Spleen (tissue), 11 donors: Measurements from ENCODE around the gene LDB2. TPM values are rescaled to one million over a fixed set of nuclear protein-coding genes. Genes with fewer than 3 reads are reported as not detected.
A peak's percentile ranks its signal among the peaks of the same experiment; 100 is the strongest.
"Not testable (repeated sequence)": the region's sequence is repeated elsewhere in the genome, so short reads cannot be mapped to it uniquely, and the experiment has no call there.

Experiments
- DNase-seq: peaks from one replicate; pipeline ENCODE4 v3.0.0-alpha.2; 2020
- H3K27ac ChIP-seq, 8 donors: fragments of 200-600 bp; sonication (generic) in 7 of 8; 1 replicate in 4 of 8; 2 replicates in 4 of 8; pipeline versions ENCODE4 v1.5.0 to v1.8.0; 2016 to 2021; ENCODE audit warnings: inconsistent platforms in 4 of 8, mild to moderate bottlenecking in 4 of 8, moderate library complexity in 1 of 8
- H3K27me3 ChIP-seq, 7 donors: fragments of 200-600 bp; sonication (generic) in 6 of 7; replicated peaks in 1 of 7; 1 replicate in 4 of 7; 2 replicates in 3 of 7; pipeline versions ENCODE4 v1.5.0 to v1.8.0; 2016 to 2021; ENCODE audit warnings: inconsistent platforms in 3 of 7, mild to moderate bottlenecking in 1 of 7
- H3K36me3 ChIP-seq, 6 donors: fragments of 200-600 bp; sonication (generic) in 5 of 6; 1 replicate in 4 of 6; 2 replicates in 2 of 6; pipeline versions ENCODE4 v1.5.0 to v1.8.0; 2016 to 2021; ENCODE audit warnings: inconsistent platforms in 2 of 6
- H3K4me1 ChIP-seq, 6 donors: fragments of 200-600 bp; sonication (generic) in 5 of 6; 1 replicate in 3 of 6; 2 replicates in 3 of 6; pipeline versions ENCODE4 v1.5.0 to v1.8.0; 2016 to 2021; ENCODE audit warnings: inconsistent platforms in 3 of 6
- H3K4me3 ChIP-seq, 8 donors: fragments of 200-600 bp; sonication (generic) in 7 of 8; 1 replicate in 4 of 8; 2 replicates in 4 of 8; pipeline versions ENCODE4 v1.5.0 to v1.8.0; 2016 to 2021; ENCODE audit warnings: inconsistent platforms in 4 of 8, mild to moderate bottlenecking in 4 of 8, moderate library complexity in 2 of 8
- H3K9me3 ChIP-seq, 8 donors: fragments of 200-600 bp; sonication (generic) in 7 of 8; 1 replicate in 4 of 8; 2 replicates in 4 of 8; pipeline versions ENCODE4 v1.5.0 to v1.8.0; 2016 to 2021; ENCODE audit warnings: inconsistent platforms in 4 of 8
- POLR2A ChIP-seq, 3 donors: fragments of 450-650 bp; IDR thresholded peaks; one replicate each; pipeline ENCODE4 v1.5.1; 2017; ENCODE audit warnings: antibody characterized with exemption in 3 of 3, mild to moderate bottlenecking in 1 of 3
- POLR2AphosphoS5 ChIP-seq, 3 donors: sonication (generic); formaldehyde crosslinking; IDR thresholded peaks; one replicate each; pipeline ENCODE4 v1.5.1; 2017; ENCODE audit warnings: antibody characterized with exemption in 3 of 3
- WGBS, 5 donors: extraction: QIAGEN DNeasy Blood & Tissue Kit in 3 of 5; methylation state at CpG; one replicate each; pipeline versions ENCODE4 v1.1.5 to v1.1.7; 2013 to 2018; 5-methylcytosine and 5-hydroxymethylcytosine counted together
- intact Hi-C: fragments of 100-400 bp; cut with DNase I; formaldehyde crosslinking; loops from one replicate; pipeline ENCODE4 v1.15.0; 2023; ENCODE audit warnings: low total_unique reads
- polyA plus RNA-seq, 3 donors: library from polyadenylated mRNA; stranded (reverse); fragments of 200-250 nt; gene quantifications; one replicate each; pipeline ENCODE4 v1.2.1, GENCODE V29; 2013
- total RNA-seq, 7 donors: library from RNA; depleted of rRNA in 3 of 7; stranded (reverse); fragments of >200 nt in 3 of 7; fragmentation: NEBNext Ultra II Directional in 4 of 7; extraction: Animal tissue kit (Norgen Biotek cat#: 25700) in 4 of 7; gene quantifications; one replicate each; pipeline versions ENCODE4 v1.1.0 to v1.2.1, GENCODE V29; 2016 to 2021
- TF ChIP-seq, protein P1 (sequence below), 11 experiments: fragments of 200-600 bp in 7 of 11; fragments of 450-650 bp in 4 of 11; sonication (generic) in 4 of 11; IDR thresholded peaks in 8 of 11; conservative IDR thresholded peaks in 3 of 11; 1 replicate in 7 of 11; 2 replicates in 4 of 11; pipeline versions ENCODE4 v1.4.0 to v1.8.0; 2016 to 2021; ENCODE audit warnings: antibody characterized with exemption in 11 of 11, inconsistent platforms in 4 of 11, mild to moderate bottlenecking in 1 of 11
- donor health status: healthy with polysubstance abuse.
- donor health status: DM: no; HTN: no; CAD: no; lungs with moderate emphysema.
- donor health status: DM: no; HTN: no; CAD: no.
- donor health status: Bipolar disorder and iron deficiency.
- donor health status: healthy.
- donor health status: DM: no; HTN: no; CAD: no.
- donor health status: DM: yes; HTN: yes; CAD: no.

Gene LDB2
- total and polyA plus RNA-seq, 10 donors: 24.1 to 257 (median 142) TPM

DNA sequence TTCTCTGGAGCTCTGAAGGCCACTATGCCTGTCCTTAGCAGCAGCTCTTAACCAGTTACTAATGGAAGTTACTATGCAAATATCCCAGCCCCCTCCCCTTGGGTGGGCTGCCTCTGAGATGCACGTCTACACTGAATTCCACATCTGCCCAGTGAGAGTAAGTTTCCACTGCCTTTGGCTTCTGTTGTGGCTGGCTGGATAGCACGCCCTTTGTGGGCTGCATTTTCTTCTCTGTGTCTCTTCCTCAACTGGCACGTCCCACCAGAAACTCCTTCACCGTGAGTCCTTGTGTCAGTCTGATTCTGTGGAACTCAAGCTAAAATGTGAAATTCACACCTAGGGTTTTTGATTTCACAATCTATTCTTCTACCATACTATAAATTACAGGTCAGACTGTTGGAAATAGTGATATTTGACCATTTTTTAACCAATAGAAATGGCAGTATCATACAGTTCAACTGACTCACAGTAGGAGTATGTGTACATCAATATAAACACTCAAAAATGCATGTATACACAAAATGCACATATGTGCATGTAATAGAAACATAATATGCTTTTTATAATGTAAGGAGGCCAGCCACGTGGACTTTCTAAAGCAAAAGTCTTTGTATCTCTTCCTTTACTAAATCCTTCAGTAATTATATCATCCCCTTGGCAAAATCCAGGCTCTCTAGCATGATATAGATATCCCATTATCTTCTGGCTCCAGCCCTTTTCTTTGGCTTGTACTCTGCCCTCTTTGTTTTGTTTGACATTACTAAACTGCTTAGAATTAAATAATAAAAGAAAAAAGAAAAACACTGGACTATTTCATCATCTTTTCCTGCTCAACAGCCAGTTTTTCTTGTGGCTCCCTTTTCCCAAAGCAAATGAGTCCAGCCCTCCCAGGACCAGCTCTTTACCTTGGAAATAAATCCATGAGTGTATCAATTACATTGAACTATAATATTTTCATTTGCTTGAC lies 33.2 kb upstream of the LDB2 start:
- DNase-seq: no peak
- H3K27me3 ChIP-seq: no peaks in the 10 kb centered on the region
- H3K4me1 ChIP-seq: no peaks in the 10 kb centered on the region
- no peaks in the 10 kb centered on the region for H3K9me3 ChIP-seq
- TF ChIP-seq, protein P1, sequence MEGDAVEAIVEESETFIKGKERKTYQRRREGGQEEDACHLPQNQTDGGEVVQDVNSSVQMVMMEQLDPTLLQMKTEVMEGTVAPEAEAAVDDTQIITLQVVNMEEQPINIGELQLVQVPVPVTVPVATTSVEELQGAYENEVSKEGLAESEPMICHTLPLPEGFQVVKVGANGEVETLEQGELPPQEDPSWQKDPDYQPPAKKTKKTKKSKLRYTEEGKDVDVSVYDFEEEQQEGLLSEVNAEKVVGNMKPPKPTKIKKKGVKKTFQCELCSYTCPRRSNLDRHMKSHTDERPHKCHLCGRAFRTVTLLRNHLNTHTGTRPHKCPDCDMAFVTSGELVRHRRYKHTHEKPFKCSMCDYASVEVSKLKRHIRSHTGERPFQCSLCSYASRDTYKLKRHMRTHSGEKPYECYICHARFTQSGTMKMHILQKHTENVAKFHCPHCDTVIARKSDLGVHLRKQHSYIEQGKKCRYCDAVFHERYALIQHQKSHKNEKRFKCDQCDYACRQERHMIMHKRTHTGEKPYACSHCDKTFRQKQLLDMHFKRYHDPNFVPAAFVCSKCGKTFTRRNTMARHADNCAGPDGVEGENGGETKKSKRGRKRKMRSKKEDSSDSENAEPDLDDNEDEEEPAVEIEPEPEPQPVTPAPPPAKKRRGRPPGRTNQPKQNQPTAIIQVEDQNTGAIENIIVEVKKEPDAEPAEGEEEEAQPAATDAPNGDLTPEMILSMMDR (IDR thresholded peaks at IDR 0.05 in 8 of 11, conservative IDR thresholded peaks at IDR 0.05 in 3 of 11): no peak
- TF ChIP-seq POLR2A (IDR thresholded peaks at IDR 0.05) (no peak), POLR2AphosphoS5 (IDR thresholded peaks at IDR 0.05) (no peak)
- WGBS, 5 donors: 83 to 92% (median 87%) methylated on average over 5 of the region's 5 CpGs
- no peak overlapping the region for H3K27ac ChIP-seq
- intact Hi-C loops: no loop called here
- H3K36me3 ChIP-seq: no peaks in the 10 kb centered on the region
- no peak overlapping the region for H3K4me3 ChIP-seq

DNA sequence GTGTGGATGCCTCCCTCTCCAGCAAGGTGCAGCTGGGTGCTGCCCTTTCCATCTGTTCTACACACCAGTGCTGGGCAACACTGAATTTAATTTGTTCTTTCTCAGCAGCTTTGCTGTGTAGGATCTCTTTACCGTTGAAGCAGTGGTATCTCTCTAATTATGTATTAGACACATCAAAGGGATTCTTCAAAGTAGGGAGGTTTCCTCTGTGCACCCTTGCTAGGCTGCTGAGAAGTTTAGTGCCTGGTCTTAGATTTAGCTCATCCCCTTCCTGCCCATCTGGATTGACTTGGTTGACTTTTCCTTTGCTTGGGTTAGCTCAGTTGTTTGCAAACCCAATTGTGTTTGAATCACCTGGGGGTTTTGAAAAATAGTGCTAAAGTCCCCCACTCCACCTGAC lies 27.8 kb upstream of the LDB2 start:
- Histone ChIP-seq H3K27me3 (no peaks in the 10 kb centered on the region), H3K9me3 (no peaks in the 10 kb centered on the region), H3K4me1 (peaks cover 0 to 3% (median 0%) of the 10 kb centered on the region in 6 donors), H3K27ac (no peak overlapping the region), H3K4me3 (no peak overlapping the region), H3K36me3 (no peaks in the 10 kb centered on the region)
- intact Hi-C loops: no loop called here
- no peak for DNase-seq
- no peak for TF ChIP-seq POLR2AphosphoS5 (IDR thresholded peaks at IDR 0.05)
- TF ChIP-seq, protein P1 (IDR thresholded peaks at IDR 0.05 in 8 of 11, conservative IDR thresholded peaks at IDR 0.05 in 3 of 11): no peak
- TF ChIP-seq POLR2A (IDR thresholded peaks at IDR 0.05): no peak
- whole genome bisulfite sequencing, 5 donors: 61 to 79% (median 71%) methylated on average over 1 of the region's 1 CpG

DNA sequence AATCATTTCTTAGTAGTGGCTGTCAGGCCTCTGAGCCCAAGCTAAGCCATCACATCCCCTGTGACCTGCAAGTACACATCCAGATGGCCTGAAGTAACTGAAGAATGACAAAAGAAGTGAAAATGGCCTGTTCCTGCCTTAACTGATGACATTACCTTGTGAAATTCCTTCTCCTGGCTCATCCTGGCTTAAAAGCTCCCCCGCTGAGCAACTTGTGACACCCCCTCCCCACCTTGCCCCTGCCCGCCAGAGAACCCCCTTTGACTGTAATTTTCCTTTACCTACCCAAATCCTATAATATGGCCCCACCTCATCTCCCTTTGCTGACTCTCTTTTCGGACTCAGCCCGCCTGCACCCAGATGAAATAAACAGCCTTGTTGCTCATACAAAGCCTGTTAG lies 20.3 kb upstream of the LDB2 start:
- 90 to 98% (median 97%) methylated on average over 4 of the region's 4 CpGs for WGBS, 5 donors
- DNase-seq, H3K27me3 ChIP-seq, H3K36me3 ChIP-seq, H3K4me1 ChIP-seq, H3K9me3 ChIP-seq, intact Hi-C loops, H3K4me3 ChIP-seq, H3K27ac ChIP-seq: not testable (repeated sequence)

DNA sequence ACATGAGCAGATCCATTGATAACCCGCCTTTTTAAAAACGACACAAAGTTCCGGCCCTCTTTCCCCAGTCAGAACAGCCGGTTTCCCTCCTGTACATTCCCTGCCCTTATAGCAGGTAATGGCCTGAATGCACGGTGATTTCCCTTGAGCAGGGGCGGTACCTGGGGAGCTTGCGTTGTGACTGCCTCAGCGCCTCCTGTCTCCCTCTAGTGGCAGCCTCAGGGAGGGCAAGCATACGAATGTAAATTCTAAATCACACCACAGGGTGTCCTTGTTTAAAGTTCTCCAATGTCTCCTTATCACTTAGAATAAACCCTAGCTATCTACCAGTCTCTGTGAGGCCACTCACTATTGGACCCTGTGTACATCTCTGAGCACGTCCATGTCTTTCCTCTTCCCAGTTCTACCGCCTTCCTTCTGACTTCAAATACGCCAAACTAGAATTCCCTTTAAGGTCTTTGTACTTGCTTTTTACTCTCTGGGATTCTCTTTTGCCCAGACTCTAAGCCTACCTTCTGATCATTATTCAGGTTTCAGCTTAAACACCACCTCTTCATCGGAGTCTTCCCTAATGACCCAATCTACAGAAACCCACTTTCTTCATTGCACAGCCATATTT lies 18.4 kb upstream of the LDB2 start:
- WGBS, 5 donors: 61 to 64% (median 62%) methylated on average over 13 of the region's 13 CpGs
- TF ChIP-seq POLR2AphosphoS5 (IDR thresholded peaks at IDR 0.05): no peak
- TF ChIP-seq POLR2A (IDR thresholded peaks at IDR 0.05): no peak
- TF ChIP-seq, protein P1 (IDR thresholded peaks at IDR 0.05 in 8 of 11, conservative IDR thresholded peaks at IDR 0.05 in 3 of 11): peak; percentile 20 to 79 (median 71)
- H3K27me3 ChIP-seq: no peaks in the 10 kb centered on the region
- no peaks in the 10 kb centered on the region for H3K9me3 ChIP-seq
- no peaks in the 10 kb centered on the region for H3K4me1 ChIP-seq
- DNase-seq: peak; percentile 81
- H3K27ac ChIP-seq: no peak overlapping the region
- H3K36me3 ChIP-seq: no peaks in the 10 kb centered on the region
- H3K4me3 ChIP-seq: no peak overlapping the region
- intact Hi-C loops: no loop called here
